Kidney (tissue), 14 donors: Measurements from ENCODE around the gene ZBTB7C. TPM values are rescaled to one million over a fixed set of nuclear protein-coding genes. Genes with fewer than 3 reads are reported as not detected.

Experiments used
- DNase-seq, 5 donors: peaks; one replicate each; pipeline ENCODE4 v3.0.0-alpha.2; 2013 to 2020
- FAIRE-seq: peaks from 2 replicates; lab custom pipeline; 2012; peaks lifted over from hg19 to GRCh38; lab: Jason Lieb, UNC
- H3K27ac ChIP-seq, 2 donors: one replicate each; pipeline ENCODE4 v1.7.0; 2013; ENCODE audit warnings: low read depth in 2 of 2, low read length in 2 of 2, inconsistent platforms in 1 of 2
- H3K27me3 ChIP-seq: one replicate; pipeline ENCODE4 v1.7.1; 2013; ENCODE audit warnings: low read length, inconsistent platforms; ENCODE audit not compliant: control insufficient read depth, insufficient read depth
- H3K36me3 ChIP-seq, 3 donors: one replicate each; pipeline versions ENCODE4 v1.7.0 to v1.7.1; 2013; ENCODE audit warnings: low read length in 3 of 3, control low read depth in 1 of 3, inconsistent platforms in 1 of 3; ENCODE audit not compliant: insufficient read depth in 3 of 3, control insufficient read depth in 2 of 3
- H3K4me1 ChIP-seq, 3 donors: one replicate each; pipeline versions ENCODE4 v1.7.0 to v1.7.1; 2013; ENCODE audit warnings: low read length in 3 of 3, inconsistent platforms in 1 of 3, low read depth in 1 of 3; ENCODE audit not compliant: control insufficient read depth in 2 of 3, insufficient read depth in 2 of 3
- H3K4me3 ChIP-seq, 3 donors: one replicate each; pipeline versions ENCODE4 v1.7.0 to v1.8.1; 2013; ENCODE audit warnings: low read length in 3 of 3, control low read depth in 1 of 3, inconsistent platforms in 1 of 3
- H3K9ac ChIP-seq, 3 donors: one replicate each; pipeline versions ENCODE4 v1.7.0 to v1.7.1; 2013; ENCODE audit warnings: low read length in 3 of 3, control low read depth in 1 of 3, inconsistent platforms in 1 of 3
- H3K9me3 ChIP-seq, 3 donors: one replicate each; pipeline versions ENCODE4 v1.7.0 to v1.7.1; 2013; ENCODE audit warnings: low read length in 3 of 3, control low read depth in 1 of 3, inconsistent platforms in 1 of 3; ENCODE audit not compliant: control insufficient read depth in 2 of 3, insufficient read depth in 1 of 3
- CTCF ChIP-seq: IDR thresholded peaks from 3 replicates; pipeline ENCODE4 v1.5.1; 2012; ENCODE audit warnings: mild to moderate bottlenecking, moderate library complexity, borderline replicate concordance; ENCODE audit not compliant: insufficient read depth; ENCODE audit errors: extremely low read depth
- intact Hi-C: fragments of 100-400 bp; cut with DNase I; formaldehyde crosslinking; loops from one replicate; pipeline ENCODE4 v1.11.1; 2022
- polyA plus RNA-seq: library from polyadenylated mRNA; stranded (reverse); fragments of 350-450 nt; fragmentation: Illumina TruSeq; extraction: RNeasy Lipid Tissue Mini Kit (QIAGEN cat#74804); gene quantifications from one replicate; pipeline ENCODE4 v1.2.3, GENCODE V29; 2014; ENCODE audit warnings: low read depth, low replicate concordance; ENCODE audit not compliant: insufficient read depth
- total RNA-seq: library from RNA; stranded (reverse); fragmentation: NEBNext Ultra II Directional; extraction: Animal tissue kit (Norgen Biotek cat#: 25700); gene quantifications from one replicate; pipeline ENCODE4 v1.2.1, GENCODE V29; 2021
- donor health status: control.
- donor health status: control.
- donor health status: control.
- donor health status: control.
- donor health status: control.
- donor health status: DM: yes; HTN: yes; CAD: no.
- donor health status: Normal renal cell carcinoma (clear cell type).

The ZBTB7C gene
- total and polyA plus RNA-seq, 2 donors from 2014 or later, result 1.8 to 13.8 TPM

GRCh38 chr18:48013162-48013561, 396.0 kb downstream of the ZBTB7C start:
- Histone ChIP-seq H3K4me1 (peaks cover 0 to 3% (median 0%) of the 10 kb centered on the region in 3 donors), H3K4me3 (no peak overlapping the region), H3K36me3 (no peaks in the 10 kb centered on the region), H3K27ac (no peak overlapping the region), H3K9me3 (peaks cover 0 to 4% (median 0%) of the 10 kb centered on the region in 3 donors), H3K27me3 (no peaks in the 10 kb centered on the region), H3K9ac (no peak overlapping the region)
- no peak for TF ChIP-seq CTCF
- DNase-seq (no peak), FAIRE-seq (no peak)
- intact Hi-C loops, result no loop called here

DNA sequence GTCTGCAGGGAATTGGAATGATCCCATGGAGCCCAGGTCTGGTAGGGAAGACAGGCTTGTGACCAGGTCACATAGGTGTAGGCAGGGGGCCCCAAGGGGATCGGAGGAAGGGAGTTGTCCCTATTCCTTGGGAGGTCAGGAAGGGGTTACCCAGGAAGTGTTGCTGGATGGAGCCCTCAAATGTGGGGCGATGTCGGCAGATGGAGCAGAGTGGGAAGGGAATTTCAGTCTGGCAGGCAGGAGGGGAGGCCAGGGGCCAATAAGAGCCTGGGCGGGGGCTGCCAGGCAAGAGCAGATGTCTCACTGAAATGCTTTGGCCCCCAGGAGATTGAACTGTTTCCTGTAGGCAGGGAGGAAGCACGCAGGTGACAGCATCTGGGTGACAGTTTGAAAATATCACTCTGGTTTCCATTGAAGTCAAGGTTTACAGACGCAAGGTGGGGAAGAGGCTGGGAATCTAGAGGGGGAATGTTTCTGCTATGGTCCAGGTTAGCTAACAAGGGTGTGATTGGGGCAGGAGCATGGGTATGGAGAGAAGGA, 397.2 kb downstream of the ZBTB7C start:
- H3K27ac ChIP-seq, result no peak overlapping the region
- DNase-seq, result peak in 1 of 5 donors; percentile 22
- no peak for FAIRE-seq

DNA sequence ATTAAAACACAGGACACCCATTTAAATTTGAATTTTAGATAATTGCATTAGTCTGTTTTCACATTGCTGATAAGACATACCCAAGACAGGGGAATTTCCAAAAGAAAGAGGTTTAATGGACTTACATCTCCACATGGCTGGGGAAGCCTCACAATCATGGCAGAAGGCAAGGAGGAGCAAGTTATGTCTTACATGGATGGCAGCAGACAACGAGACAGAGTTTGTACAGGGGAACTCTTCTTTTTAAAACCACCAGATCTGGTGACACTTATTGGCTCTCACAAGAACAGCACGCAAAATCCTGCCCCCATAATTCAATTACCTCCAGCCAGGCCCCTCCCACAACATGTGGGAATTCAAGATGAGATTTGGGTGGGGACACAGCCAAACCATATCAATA, 398.9 kb downstream of the ZBTB7C start:
- peak in 1 of 5 donors; percentile 18 for DNase-seq
- Histone ChIP-seq H3K27ac (no peak overlapping the region), H3K9me3 (peaks cover 0 to 4% (median 0%) of the 10 kb centered on the region in 3 donors), H3K4me1 (peaks cover 0 to 8% (median 0%) of the 10 kb centered on the region in 3 donors), H3K27me3 (no peaks in the 10 kb centered on the region), H3K9ac (no peak overlapping the region), H3K4me3 (no peak overlapping the region), H3K36me3 (no peaks in the 10 kb centered on the region)
- TF ChIP-seq CTCF, result no peak
- intact Hi-C loops, result no loop called here
- FAIRE-seq, result no peak

More for the DNA sequence above, 397.2 kb downstream of the ZBTB7C start:
- H3K27me3 ChIP-seq, result no peaks in the 10 kb centered on the region
- H3K36me3 ChIP-seq, result no peaks in the 10 kb centered on the region
- peaks cover 0 to 4% (median 0%) of the 10 kb centered on the region in 3 donors for H3K9me3 ChIP-seq
- TF ChIP-seq CTCF, result no peak
- H3K9ac ChIP-seq, result no peak overlapping the region
- intact Hi-C loops, result no loop called here
- no peak overlapping the region for H3K4me3 ChIP-seq
- H3K4me1 ChIP-seq, result peaks cover 0 to 8% (median 0%) of the 10 kb centered on the region in 3 donors
